Activated naive CD4-positive, alpha-beta T cell treated with Interleukin-2 at 50 U/mL for 16 hours (primary cell): ENCODE data around the gene ACKR4.
"Not testable (repeated sequence)": the region's sequence is repeated elsewhere in the genome, so short reads cannot be mapped to it uniquely, and the experiment has no call there.

Source experiments
- DNase-seq: peaks from one replicate; pipeline ENCODE4 v3.0.0-alpha.2; 2020

The ACKR4 gene

GRCh38 chr3:132596816-132597433 is at the start of gene ACKR4:
Gene ACKR4 (plus strand): TSS chr3:132597270. CDS start chr3:132600398, 3,128 bp downstream.
- DNase-seq, result no peak

GRCh38 chr3:132549169-132549568 is 47.9 kb upstream of the ACKR4 start:
- DNase-seq, result no peak

- no peak for DNase-seq
Measured at GRCh38 chr3:132549890-132550578, 47.0 kb upstream of the ACKR4 start.

GRCh38 chr3:132550579-132551305 is 46.3 kb upstream of the ACKR4 start:
- no peak for DNase-seq

GRCh38 chr3:132553826-132554225 is 43.2 kb upstream of the ACKR4 start:
- no peak for DNase-seq

GRCh38 chr3:132554437-132554836 is 42.6 kb upstream of the ACKR4 start:
- DNase-seq, result no peak

GRCh38 chr3:132555306-132556035 is 41.6 kb upstream of the ACKR4 start:
- no peak for DNase-seq

GRCh38 chr3:132556036-132556386 is 41.1 kb upstream of the ACKR4 start:
- not testable (repeated sequence) for DNase-seq

GRCh38 chr3:132556508-132557159 is 40.4 kb upstream of the ACKR4 start:
- DNase-seq, result no peak

GRCh38 chr3:132561003-132561402 is 36.1 kb upstream of the ACKR4 start:
- no peak for DNase-seq

- DNase-seq, result no peak
Measured at GRCh38 chr3:132563420-132564069, 33.5 kb upstream of the ACKR4 start.

- DNase-seq, result no peak
Measured at GRCh38 chr3:132564070-132564465, 33.0 kb upstream of the ACKR4 start.

GRCh38 chr3:132568422-132568821 is 28.6 kb upstream of the ACKR4 start:
- DNase-seq, result no peak

- no peak for DNase-seq
Measured at GRCh38 chr3:132569153-132569552, 27.9 kb upstream of the ACKR4 start.

GRCh38 chr3:132569580-132569979 is 27.5 kb upstream of the ACKR4 start:
- no peak for DNase-seq

GRCh38 chr3:132570016-132570415 is 27.1 kb upstream of the ACKR4 start:
- no peak for DNase-seq

GRCh38 chr3:132573797-132574211 is 23.3 kb upstream of the ACKR4 start:
- DNase-seq, result no peak

- no peak for DNase-seq
Measured at GRCh38 chr3:132587401-132587800, 9.7 kb upstream of the ACKR4 start.

- DNase-seq, result no peak
Measured at GRCh38 chr3:132592216-132592615, 4.9 kb upstream of the ACKR4 start.

GRCh38 chr3:132593241-132593946 is 3.7 kb upstream of the ACKR4 start:
- no peak for DNase-seq

GRCh38 chr3:132593947-132594323 is 3.1 kb upstream of the ACKR4 start:
- no peak for DNase-seq

- DNase-seq, result no peak
Measured at GRCh38 chr3:132594498-132594897, 2.6 kb upstream of the ACKR4 start.
